HFFc6 (cell line): ENCODE results near the gene ZNF669. TPM values are rescaled to one million over a fixed set of nuclear protein-coding genes. Genes with fewer than 3 reads are reported as not detected.
A peak's percentile ranks its signal among the peaks of the same experiment; 100 is the strongest.

ENCODE experiments used
- DNase-seq: peaks from one replicate; pipeline ENCODE4 v3.0.0-alpha.2; 2018
- H3K27ac Mint-ChIP-seq: 2 replicates; pipeline ENCODE4 v1.8.0; 2020; ENCODE audit warnings: mild to moderate bottlenecking, mixed read lengths
- H3K27me3 Mint-ChIP-seq: 2 replicates; pipeline ENCODE4 v1.8.0; 2021; ENCODE audit warnings: mild to moderate bottlenecking, moderate library complexity, mixed read lengths; ENCODE audit not compliant: insufficient read depth
- H3K36me3 Mint-ChIP-seq: 2 replicates; pipeline ENCODE4 v1.8.0; 2021; ENCODE audit warnings: low read depth, mixed read lengths
- H3K4me1 Mint-ChIP-seq: 2 replicates; pipeline ENCODE4 v1.8.0; 2020; ENCODE audit warnings: low read depth, mixed read lengths
- H3K4me3 Mint-ChIP-seq: 2 replicates; pipeline ENCODE4 v1.8.0; 2020; ENCODE audit warnings: mild to moderate bottlenecking, moderate library complexity, mixed read lengths
- H3K9me3 Mint-ChIP-seq: 2 replicates; pipeline ENCODE4 v1.8.0; 2020; ENCODE audit warnings: mild to moderate bottlenecking, mixed read lengths
- CTCF ChIP-seq: fragments of 200-600 bp; sonication (generic); IDR thresholded peaks from 2 replicates; pipeline ENCODE4 v1.5.0; 2021; ENCODE audit warnings: antibody characterized with exemption, mild to moderate bottlenecking
- total RNA-seq, 6 experiments: library from RNA; stranded (reverse); fragmentation: NEBNext Ultra II Directional; extraction: Animal tissue kit (Norgen Biotek cat#: 25700); gene quantifications; 2 replicates in 1 of 6; 3 replicates in 5 of 6; pipeline ENCODE4 v1.2.3, GENCODE V29; 2021

ZNF669 gene
- total RNA-seq, 6 experiments from 2014 or later, result 4.4 to 5.4 (median 4.8) TPM

GRCh38 chr1:247118946-247119446, 14.8 kb upstream of the ZNF669 start:
- H3K36me3 Mint-ChIP-seq, result no peaks in the 10 kb centered on the region
- peak; percentile 17; the same call in 1 of the 2 replicates for TF ChIP-seq CTCF
- no peak overlapping the region for H3K4me3 Mint-ChIP-seq

GRCh38 chr1:247115545-247115944, 11.4 kb upstream of the ZNF669 start:
- TF ChIP-seq CTCF, result no peak
- Mint-ChIP-seq H3K27ac (no peak overlapping the region), H3K4me1 (peaks cover 16% of the 10 kb centered on the region), H3K9me3 (peaks cover 13% of the 10 kb centered on the region), H3K27me3 (no peaks in the 10 kb centered on the region; the same call in none of the 2 replicates), H3K4me3 (no peak overlapping the region), H3K36me3 (no peaks in the 10 kb centered on the region; the same call in 1 of the 2 replicates)
- no peak for DNase-seq

More at GRCh38 chr1:247118946-247119446, 14.8 kb upstream of the ZNF669 start:
- H3K27ac Mint-ChIP-seq, result no peak overlapping the region
- H3K4me1 Mint-ChIP-seq, result no peaks in the 10 kb centered on the region
- DNase-seq, result no peak
- no peaks in the 10 kb centered on the region; the same call in 1 of the 2 replicates for H3K27me3 Mint-ChIP-seq
- peaks cover 18% of the 10 kb centered on the region for H3K9me3 Mint-ChIP-seq

GRCh38 chr1:247115141-247115510, 11.0 kb upstream of the ZNF669 start:
- Mint-ChIP-seq H3K27me3 (no peaks in the 10 kb centered on the region; the same call in none of the 2 replicates), H3K4me3 (no peak overlapping the region), H3K36me3 (no peaks in the 10 kb centered on the region; the same call in 1 of the 2 replicates), H3K9me3 (peaks cover 13% of the 10 kb centered on the region), H3K4me1 (peaks cover 17% of the 10 kb centered on the region), H3K27ac (no peak overlapping the region)
- TF ChIP-seq CTCF, result no peak
- no peak for DNase-seq

GRCh38 chr1:247114351-247115140, 10.4 kb upstream of the ZNF669 start:
- DNase-seq, result no peak
- peaks cover 17% of the 10 kb centered on the region for H3K4me1 Mint-ChIP-seq
- H3K27me3 Mint-ChIP-seq, result no peaks in the 10 kb centered on the region; the same call in none of the 2 replicates
- no peak overlapping the region for H3K27ac Mint-ChIP-seq
- H3K4me3 Mint-ChIP-seq, result no peak overlapping the region
- TF ChIP-seq CTCF, result no peak
- peaks cover 13% of the 10 kb centered on the region for H3K9me3 Mint-ChIP-seq
- peaks cover 3% of the 10 kb centered on the region; the same call in 1 of the 2 replicates for H3K36me3 Mint-ChIP-seq

- Mint-ChIP-seq H3K27ac (no peak overlapping the region), H3K36me3 (peaks cover 3% of the 10 kb centered on the region; the same call in 1 of the 2 replicates), H3K4me1 (peaks cover 17% of the 10 kb centered on the region), H3K4me3 (no peak overlapping the region), H3K9me3 (peaks cover 9% of the 10 kb centered on the region), H3K27me3 (no peaks in the 10 kb centered on the region; the same call in none of the 2 replicates)
- DNase-seq, result no peak
- no peak for TF ChIP-seq CTCF
Observed at GRCh38 chr1:247113733-247114271, 9.6 kb upstream of the ZNF669 start.
